GM23248 (cell line): ENCODE results near the gene MYO10.

Source experiments
- EZH2 ChIP-seq: fragments of 200-600 bp; sonication (generic); IDR thresholded peaks from 2 replicates; pipeline ENCODE4 v1.6.1; 2018; ENCODE audit warnings: antibody characterized with exemption, mild to moderate bottlenecking; ENCODE audit not compliant: insufficient read depth, poor library complexity, severe bottlenecking
- EZH2phosphoT487 ChIP-seq: fragments of 200-600 bp; sonication (generic); IDR thresholded peaks from 2 replicates; pipeline ENCODE4 v1.6.1; 2018; ENCODE audit warnings: antibody characterized with exemption, moderate library complexity, mild to moderate bottlenecking, low read depth; ENCODE audit not compliant: insufficient read depth

DNA sequence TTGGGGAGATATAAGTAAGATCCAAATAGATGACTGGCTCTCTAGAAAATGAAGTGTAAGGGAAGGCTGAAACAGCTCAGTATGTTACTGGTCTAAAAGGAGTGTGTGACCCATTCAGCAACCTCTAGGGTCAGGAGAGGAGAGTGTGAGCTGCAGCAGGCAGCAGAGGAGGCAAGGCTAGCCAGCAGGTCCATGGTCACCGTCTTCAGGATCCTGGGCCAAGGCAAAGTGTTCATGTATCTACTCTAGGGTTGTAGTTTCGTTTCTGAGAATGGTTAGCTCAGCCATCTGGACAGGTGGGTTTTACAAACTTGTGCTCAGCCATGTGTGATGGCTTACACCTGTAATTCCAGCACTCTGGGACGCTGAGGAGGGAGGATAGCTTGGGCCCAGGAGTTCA lies 13.7 kb downstream of the MYO10 start:
- TF ChIP-seq EZH2 (no peak), EZH2phosphoT487 (no peak)
